Uterus (tissue), 2 donors: Measurements from ENCODE around the gene DGCR2.

Source experiments
- CTCF ChIP-seq, 4 experiments: fragments of 200-600 bp in 2 of 4; fragments of 450-650 bp in 2 of 4; sonication (generic) in 2 of 4; IDR thresholded peaks; one replicate each; pipeline ENCODE4 v1.5.1; 2016 to 2019; ENCODE audit warnings: antibody characterized with exemption in 4 of 4, mild to moderate bottlenecking in 2 of 4, moderate library complexity in 1 of 4
- POLR2A ChIP-seq, 2 donors: fragments of 450-650 bp; IDR thresholded peaks; one replicate each; pipeline ENCODE4 v1.6.1; 2016; ENCODE audit warnings: antibody characterized with exemption in 2 of 2, mild to moderate bottlenecking in 1 of 2, moderate library complexity in 1 of 2

DNA sequence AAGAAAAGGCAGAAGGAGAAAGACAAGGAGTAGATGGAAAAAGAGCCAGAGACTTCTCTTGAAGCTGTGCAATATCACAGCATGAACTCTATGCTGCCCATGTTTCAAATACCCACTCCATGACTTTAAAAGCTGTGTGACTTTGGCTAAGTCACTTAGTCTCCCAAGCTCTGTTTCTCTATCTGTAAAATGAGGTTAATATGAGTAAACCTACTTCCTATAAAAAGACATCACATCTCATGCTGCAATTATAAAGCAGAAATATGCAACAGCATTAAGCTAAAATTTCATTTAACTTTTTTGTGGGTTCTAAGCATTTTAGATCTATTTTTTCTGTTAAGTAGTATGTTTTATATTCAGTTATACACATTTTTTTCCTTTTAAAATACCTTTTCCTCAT lies 11.6 kb downstream of the DGCR2 start:
- TF ChIP-seq CTCF (IDR thresholded peaks at IDR 0.05) (no peak), POLR2A (IDR thresholded peaks at IDR 0.05) (no peak)
